ENCODE measurements around the gene TSHZ3. TPM values are rescaled to one million over a fixed set of nuclear protein-coding genes. Genes with fewer than 3 reads are reported as not detected.

TSHZ3 gene
- total and polyA plus RNA-seq, 4 donors, result 1.9 to 12.9 (median 7.0) TPM

- peak; percentile 67 to 82 (median 79) for DNase-seq
- peak overlapping the region in 1 of 2 donors; percentile 74 for H3K9ac ChIP-seq (ENCODE audit: insufficient read depth in 1 of 2, low read length in 2 of 2)
- no peak overlapping the region for H3K27ac ChIP-seq (ENCODE audit: low read depth in 1 of 2, low read length in 1 of 2)
- peaks cover 0 to 19% (median 0%) of the 10 kb centered on the region in 4 donors for H3K36me3 ChIP-seq (ENCODE audit: control insufficient read depth in 4 of 4, insufficient read depth in 4 of 4, low read length in 4 of 4)
- peaks cover 0 to 44% (median 5%) of the 10 kb centered on the region in 3 donors for H3K27me3 ChIP-seq (ENCODE audit: control insufficient read depth in 3 of 3, insufficient read depth in 3 of 3, low read length in 2 of 3)
- H3K4me1 ChIP-seq (ENCODE audit: control insufficient read depth in 5 of 5, insufficient read depth in 5 of 5, low read length in 5 of 5), result peaks cover 0 to 52% (median 12%) of the 10 kb centered on the region in 5 donors
- 41 to 45% methylated on average over 11 of the region's 11 CpGs for WGBS, 2 donors
- no peak overlapping the region for H3K4me3 ChIP-seq
- ATAC-seq (ENCODE audit: insufficient read depth, low FRiP score), result no peak
- H3K9me3 ChIP-seq (ENCODE audit: control insufficient read depth in 4 of 4, insufficient read depth in 3 of 4, low read length in 3 of 4), result peaks cover 0 to 4% (median 0%) of the 10 kb centered on the region in 4 donors
- no peak for TF ChIP-seq CTCF (IDR thresholded peaks at IDR 0.05; ENCODE audit: control extremely low read depth, extremely low read depth)
Measured at GRCh38 chr19:31347828-31348392, 1.3 kb downstream of the TSHZ3 start.

- DNase-seq (no peak), ATAC-seq (ENCODE audit: insufficient read depth, low FRiP score) (no peak)
- Histone ChIP-seq H3K36me3 (ENCODE audit: control insufficient read depth in 4 of 4, insufficient read depth in 4 of 4, low read length in 4 of 4) (peaks cover 0 to 19% (median 0%) of the 10 kb centered on the region in 4 donors), H3K27ac (ENCODE audit: low read depth in 1 of 2, low read length in 1 of 2) (no peak overlapping the region), H3K27me3 (ENCODE audit: control insufficient read depth in 3 of 3, insufficient read depth in 3 of 3, low read length in 2 of 3) (peaks cover 0 to 44% (median 5%) of the 10 kb centered on the region in 3 donors), H3K9ac (ENCODE audit: insufficient read depth in 1 of 2, low read length in 2 of 2) (peak overlapping the region in 1 of 2 donors; percentile 49), H3K4me3 (no peak overlapping the region), H3K4me1 (ENCODE audit: control insufficient read depth in 5 of 5, insufficient read depth in 5 of 5, low read length in 5 of 5) (peaks cover 0 to 51% (median 12%) of the 10 kb centered on the region in 5 donors), H3K9me3 (ENCODE audit: control insufficient read depth in 4 of 4, insufficient read depth in 3 of 4, low read length in 3 of 4) (peaks cover 0 to 4% (median 0%) of the 10 kb centered on the region in 4 donors)
- TF ChIP-seq CTCF (IDR thresholded peaks at IDR 0.05; ENCODE audit: control extremely low read depth, extremely low read depth), result no peak
- 59 to 88% methylated on average over 3 of the region's 3 CpGs for WGBS, 2 donors
Measured at GRCh38 chr19:31347354-31347753, 1.9 kb downstream of the TSHZ3 start.

GRCh38 chr19:31346184-31347059, 2.8 kb downstream of the TSHZ3 start:
- Histone ChIP-seq H3K4me3 (no peak overlapping the region), H3K9me3 (ENCODE audit: control insufficient read depth in 4 of 4, insufficient read depth in 3 of 4, low read length in 3 of 4) (no peaks in the 10 kb centered on the region), H3K9ac (ENCODE audit: insufficient read depth in 1 of 2, low read length in 2 of 2) (peak overlapping the region in 1 of 2 donors; percentile 43), H3K27me3 (ENCODE audit: control insufficient read depth in 3 of 3, insufficient read depth in 3 of 3, low read length in 2 of 3) (peaks cover 0 to 38% (median 5%) of the 10 kb centered on the region in 3 donors), H3K36me3 (ENCODE audit: control insufficient read depth in 4 of 4, insufficient read depth in 4 of 4, low read length in 4 of 4) (peaks cover 0 to 16% (median 0%) of the 10 kb centered on the region in 4 donors), H3K27ac (ENCODE audit: low read depth in 1 of 2, low read length in 1 of 2) (no peak overlapping the region), H3K4me1 (ENCODE audit: control insufficient read depth in 5 of 5, insufficient read depth in 5 of 5, low read length in 5 of 5) (peaks cover 0 to 56% (median 7%) of the 10 kb centered on the region in 5 donors)
- TF ChIP-seq CTCF (IDR thresholded peaks at IDR 0.05; ENCODE audit: control extremely low read depth, extremely low read depth), result no peak
- WGBS, 2 donors, result 77 to 85% methylated on average over 8 of the region's 8 CpGs
- peak in 1 of 3 donors; percentile 53 for DNase-seq
- no peak for ATAC-seq (ENCODE audit: insufficient read depth, low FRiP score)

All from lung (tissue), 12 donors.